IMR-90 (cell line): Measurements from ENCODE around the gene CHD6. TPM values are rescaled to one million over a fixed set of nuclear protein-coding genes. Genes with fewer than 3 reads are reported as not detected.

Source experiments
- ATAC-seq: fragments of 200-7000 bp; cut with Tn5 transposase; 2 replicates; pipeline ENCODE4 v1.9.1; 2020; ENCODE audit warnings: low read depth, mild to moderate bottlenecking, moderate library complexity
- BruUV-seq: library from RNA; stranded (reverse); fragments of 400-500 nt; replicated peaks from 2 replicates; lab custom pipeline; 2021; lab: Mats Ljungman, UMichigan
- CTCF ChIA-PET: fragments of 300-600 bp; formaldehyde crosslinking; extraction: SDS; loops from one replicate; lab custom pipeline; 2021; ENCODE audit warnings: antibody characterized with exemption; lab: Yijun Ruan, JAX
- POLR2A ChIA-PET: fragments of 300-600 bp; sonication (Branson Sonifier 250); formaldehyde crosslinking; loops from one replicate; lab custom pipeline; 2022; ENCODE audit warnings: antibody characterized with exemption; ENCODE audit not compliant: unreplicated experiment; lab: Charles Lee
- DNase-seq: peaks from one replicate; pipeline ENCODE4 v3.0.0; 2013
- H2AFZ ChIP-seq: replicated peaks from 2 replicates; pipeline ENCODE3; 2013; ENCODE audit warnings: low read length, mild to moderate bottlenecking; ENCODE audit not compliant: poor library complexity
- H2AK5ac ChIP-seq: 2 replicates; pipeline ENCODE4 v1.6.1; 2013; ENCODE audit warnings: low read depth, low read length, inconsistent platforms
- H2AK9ac ChIP-seq: replicated peaks from 2 replicates; pipeline ENCODE3; 2013; ENCODE audit warnings: mild to moderate bottlenecking, low read depth, low read length, moderate library complexity; ENCODE audit not compliant: poor library complexity
- H2BK120ac ChIP-seq: 2 replicates; pipeline ENCODE4 v1.6.1; 2013; ENCODE audit warnings: low read depth, low read length, inconsistent platforms
- H2BK15ac ChIP-seq: 3 replicates; pipeline ENCODE4 v1.6.1; 2013; ENCODE audit warnings: low read depth, low read length, inconsistent platforms
- H2BK20ac ChIP-seq: 2 replicates; pipeline ENCODE4 v1.6.1; 2013; ENCODE audit warnings: low read depth, mild to moderate bottlenecking, inconsistent platforms, low read length, moderate library complexity
- H2BK5ac ChIP-seq: 2 replicates; pipeline ENCODE4 v1.6.1; 2013; ENCODE audit warnings: mild to moderate bottlenecking, low read depth, low read length, inconsistent platforms; ENCODE audit not compliant: poor library complexity, severe bottlenecking
- H3K14ac ChIP-seq: replicated peaks from 2 replicates; pipeline ENCODE4 v1.6.1; 2013; ENCODE audit warnings: low read depth, low read length, inconsistent platforms
- H3K18ac ChIP-seq: 2 replicates; pipeline ENCODE4 v1.6.1; 2013; ENCODE audit warnings: low read depth, low read length, control low read depth
- H3K23ac ChIP-seq: 2 replicates; pipeline ENCODE4 v1.6.1; 2013; ENCODE audit warnings: low read depth, low read length, inconsistent platforms
- H3K27ac ChIP-seq: 2 replicates; pipeline ENCODE4 v1.5.1; 2013; ENCODE audit warnings: mild to moderate bottlenecking, control low read depth, low read length; ENCODE audit not compliant: insufficient read depth
- H3K27me3 ChIP-seq: 2 replicates; pipeline ENCODE4 v1.6.1; 2013; ENCODE audit warnings: low read length; ENCODE audit not compliant: control insufficient read depth, insufficient read depth
- H3K36me3 ChIP-seq: 2 replicates; pipeline ENCODE4 v1.6.1; 2013; ENCODE audit warnings: low read length, mixed read lengths; ENCODE audit not compliant: control insufficient read depth, insufficient read depth
- H3K4ac ChIP-seq: 2 replicates; pipeline ENCODE4 v1.6.1; 2013; ENCODE audit warnings: low read depth, low read length, inconsistent platforms
- H3K4me1 ChIP-seq: 2 replicates; pipeline ENCODE4 v1.6.1; 2013; ENCODE audit warnings: low read length, mixed read lengths; ENCODE audit not compliant: control insufficient read depth, insufficient read depth
- H3K4me2 ChIP-seq: 2 replicates; pipeline ENCODE4 v1.6.1; 2013; ENCODE audit warnings: low read depth, mild to moderate bottlenecking, control low read depth, low read length, moderate library complexity
- H3K4me3 ChIP-seq: 2 replicates; pipeline ENCODE4 v1.5.1; 2013; ENCODE audit warnings: low read depth, mild to moderate bottlenecking, control low read depth, low read length, moderate library complexity; ENCODE audit not compliant: insufficient read depth
- H3K56ac ChIP-seq: 2 replicates; pipeline ENCODE4 v1.6.1; 2013; ENCODE audit warnings: low read length, inconsistent platforms; ENCODE audit not compliant: insufficient read depth; ENCODE audit errors: extremely low read depth
- H3K79me1 ChIP-seq, 2 experiments: 2 replicates each; pipeline ENCODE4 v1.6.1; 2013; ENCODE audit warnings: low read length in 2 of 2, inconsistent platforms in 1 of 2, low read depth in 1 of 2
- H3K9ac ChIP-seq: 2 replicates; pipeline ENCODE4 v1.6.1; 2013; ENCODE audit warnings: low read depth, low read length, control low read depth
- H3K9me1 ChIP-seq: 2 replicates; pipeline ENCODE4 v1.6.1; 2013; ENCODE audit warnings: low read length, inconsistent platforms; ENCODE audit not compliant: insufficient read depth
- H3K9me3 ChIP-seq: 2 replicates; pipeline ENCODE4 v1.6.1; 2013; ENCODE audit warnings: low read length; ENCODE audit not compliant: control insufficient read depth, insufficient read depth
- H4K20me1 ChIP-seq: 2 replicates; pipeline ENCODE4 v1.6.1; 2013; ENCODE audit warnings: low read length, inconsistent platforms; ENCODE audit not compliant: insufficient read depth
- H4K5ac ChIP-seq: 2 replicates; pipeline ENCODE4 v1.6.1; 2013; ENCODE audit warnings: mild to moderate bottlenecking, low read depth, low read length, control low read depth
- H4K8ac ChIP-seq, 2 experiments: 2 replicates each; pipeline ENCODE4 v1.6.1; 2013; ENCODE audit warnings: low read depth in 2 of 2, low read length in 2 of 2, control low read depth in 1 of 2, inconsistent platforms in 1 of 2
- H4K91ac ChIP-seq: 2 replicates; pipeline ENCODE4 v1.6.1; 2013; ENCODE audit warnings: low read depth, low read length, inconsistent platforms; ENCODE audit not compliant: insufficient read depth
- BHLHE40 ChIP-seq: fragments of 150-350 bp; IDR thresholded peaks from 2 replicates; pipeline ENCODE4 v1.6.1; 2016; ENCODE audit warnings: mild to moderate bottlenecking, low read depth, low read length
- CEBPB ChIP-seq: IDR thresholded peaks from 2 replicates; pipeline ENCODE4 v1.6.1; 2012; ENCODE audit warnings: low read depth, low read length, improper control_type of control experiment
- CHD1 ChIP-seq: IDR thresholded peaks from 2 replicates; pipeline ENCODE4 v1.6.1; 2012; ENCODE audit warnings: low read depth, low read length, improper control_type of control experiment
- CTCF ChIP-seq: conservative IDR thresholded peaks from 2 replicates; pipeline ENCODE4 v1.5.1; 2012; ENCODE audit warnings: mild to moderate bottlenecking, low read depth, low read length, improper control_type of control experiment
- ELK1 ChIP-seq: fragments of 150-350 bp; IDR thresholded peaks from 2 replicates; pipeline ENCODE4 v1.6.1; 2016; ENCODE audit warnings: low read depth, mild to moderate bottlenecking, low read length, moderate library complexity, borderline replicate concordance
- FOS ChIP-seq: fragments of 150-350 bp; IDR thresholded peaks from 2 replicates; pipeline ENCODE4 v1.6.1; 2016; ENCODE audit warnings: low read depth, low read length
- MAFK ChIP-seq: IDR thresholded peaks from 2 replicates; pipeline ENCODE4 v1.6.1; 2012; ENCODE audit warnings: low read depth, low read length, improper control_type of control experiment
- MAZ ChIP-seq: IDR thresholded peaks from 2 replicates; pipeline ENCODE4 v1.6.1; 2012; ENCODE audit warnings: low read depth, mild to moderate bottlenecking, low read length, improper control_type of control experiment, moderate library complexity, borderline replicate concordance
- MXI1 ChIP-seq: IDR thresholded peaks from 2 replicates; pipeline ENCODE4 v1.6.1; 2012; ENCODE audit warnings: low read depth, mild to moderate bottlenecking, low read length, moderate library complexity, borderline replicate concordance
- NFE2L2 ChIP-seq: fragments of 150-350 bp; IDR thresholded peaks from 2 replicates; pipeline ENCODE4 v1.6.1; 2016; ENCODE audit warnings: low read depth, mild to moderate bottlenecking, low read length
- POLR2A ChIP-seq: IDR thresholded peaks from 2 replicates; pipeline ENCODE4 v1.6.1; 2012; ENCODE audit warnings: mild to moderate bottlenecking, low read depth, low read length
- RAD21 ChIP-seq: IDR thresholded peaks from 2 replicates; pipeline ENCODE4 v1.6.1; 2012; ENCODE audit warnings: low read length, improper control_type of control experiment
- RCOR1 ChIP-seq: IDR thresholded peaks from 2 replicates; pipeline ENCODE4 v1.6.1; 2012; ENCODE audit warnings: mild to moderate bottlenecking, low read length, improper control_type of control experiment; ENCODE audit not compliant: insufficient replicate concordance
- RFX5 ChIP-seq: IDR thresholded peaks from 2 replicates; pipeline ENCODE4 v1.8.0; 2012; ENCODE audit warnings: low read depth, mild to moderate bottlenecking, low read length, moderate library complexity
- SMC3 ChIP-seq: fragments of 150-350 bp; IDR thresholded peaks from 2 replicates; pipeline ENCODE4 v1.6.1; 2016; ENCODE audit warnings: low read depth, mild to moderate bottlenecking, antibody characterized with exemption, low read length, moderate library complexity
- USF2 ChIP-seq: fragments of 150-350 bp; IDR thresholded peaks from 2 replicates; pipeline ENCODE4 v1.6.1; 2017; ENCODE audit warnings: mild to moderate bottlenecking, antibody characterized with exemption, low read length, low read depth
- WGBS, 2 experiments: methylation state at CpG; one replicate each; pipeline versions ENCODE4 v1.1.5 to v1.1.7; 2013; ENCODE audit warnings: missing lambda C conversion rate in 2 of 2; ENCODE audit not compliant: insufficient read length in 1 of 2; ENCODE audit errors: extremely low coverage in 2 of 2; 5-methylcytosine and 5-hydroxymethylcytosine counted together
- dilution Hi-C: fragments of 300-500 bp; cut with HindIII; formaldehyde crosslinking; loops from one replicate; pipeline ENCODE4 v1.14.3; 2018; ENCODE audit warnings: low sequenced_read_pairs; ENCODE audit not compliant: unreplicated experiment
- in situ Hi-C: fragments of 300-500 bp; cut with MboI; formaldehyde crosslinking; loops from 3 replicates; pipeline ENCODE4 v1.14.3; 2019; ENCODE audit warnings: low sequenced_read_pairs, inconsistent platforms, mixed read lengths
- intact Hi-C: fragments of 100-400 bp; cut with micrococcal nuclease; formaldehyde crosslinking; loops from 2 replicates; pipeline ENCODE4 v1.10.0; 2022
- polyA plus RNA-seq, 3 experiments: library from polyadenylated mRNA; depleted of rRNA; stranded (reverse); fragments of >200 nt; gene quantifications; 2 replicates each; pipeline ENCODE4 v1.2.3, GENCODE V29; 2012; ENCODE audit warnings: low replicate concordance in 1 of 3
- total RNA-seq: library from RNA; depleted of rRNA; stranded (reverse); fragments of >200 nt; gene quantifications from 2 replicates; pipeline ENCODE4 v1.2.3, GENCODE V29; 2012

Gene CHD6
- total and polyA plus RNA-seq, 2 of the 4 experiments (the other 2 are of a cell fraction), result 8.8 to 26.7 TPM

- Histone ChIP-seq H2BK120ac (no peak overlapping the region), H4K5ac (no peak overlapping the region), H3K27me3 (peaks cover 59% of the 10 kb centered on the region), H3K14ac (no peak overlapping the region), H3K4me3 (no peak overlapping the region), H2BK15ac (no peak overlapping the region), H2AK5ac (no peak overlapping the region), H3K9ac (no peak overlapping the region), H3K23ac (no peak overlapping the region), H2BK5ac (no peak overlapping the region), H2AK9ac (no peak overlapping the region), H3K4me1 (no peaks in the 10 kb centered on the region), H3K79me1 (no peaks in the 10 kb centered on the region), H3K9me1 (no peaks in the 10 kb centered on the region), H4K8ac (no peak overlapping the region), H2AFZ (no peak overlapping the region), H2BK20ac (no peak overlapping the region), H3K9me3 (peaks cover 4% of the 10 kb centered on the region; the same call in 1 of the 2 replicates), H4K91ac (no peak overlapping the region), H3K27ac (no peak overlapping the region), H3K18ac (no peak overlapping the region), H3K4ac (no peak overlapping the region), H3K4me2 (no peak overlapping the region), H3K36me3 (no peaks in the 10 kb centered on the region), H4K20me1 (no peaks in the 10 kb centered on the region), H3K56ac (no peak overlapping the region)
- ChIA-PET CTCF (no interaction called here), POLR2A (no interaction called here)
- in situ Hi-C loops (no loop called here), intact Hi-C loops (no loop called here), dilution Hi-C loops (no loop called here)
- 55% methylated on average over 6 of the region's 11 CpGs; no CpG with 5 or more reads in 1 of the 2 experiments for WGBS, 2 experiments
- no peak for ATAC-seq
- BruUV-seq, result no TSS peak
- DNase-seq, result no peak
- no peak for TF ChIP-seq BHLHE40
- TF ChIP-seq MAFK, result no peak
- TF ChIP-seq RFX5, result no peak
- no peak for TF ChIP-seq USF2
- no peak for TF ChIP-seq RCOR1
- TF ChIP-seq RAD21, result no peak
- no peak for TF ChIP-seq SMC3
- no peak for TF ChIP-seq CHD1
- no peak for TF ChIP-seq FOS
- no peak for TF ChIP-seq MXI1
- TF ChIP-seq MAZ, result no peak
- no peak for TF ChIP-seq POLR2A
- TF ChIP-seq NFE2L2, result no peak
- no peak for TF ChIP-seq CTCF
- TF ChIP-seq ELK1, result no peak
- no peak for TF ChIP-seq CEBPB
These were observed 244.9 kb downstream of the CHD6 start for GRCh38 chr20:41373251-41373783.
